ENCODE measurements around the gene USPL1. TPM values are rescaled to one million over a fixed set of nuclear protein-coding genes. Genes with fewer than 3 reads are reported as not detected.

Gene USPL1
- total and polyA plus RNA-seq, 4 donors: 4.1 to 13.0 (median 8.2) TPM

GRCh38 chr13:30685987-30686386 lies 68.3 kb downstream of the USPL1 start:
- no peak for DNase-seq (ENCODE audit: low spot score)
- Histone ChIP-seq H3K36me3 (ENCODE audit: control insufficient read depth in 4 of 4, insufficient read depth in 3 of 4, low read depth in 1 of 4, low read length in 3 of 4) (no peaks in the 10 kb centered on the region), H3K4me3 (ENCODE audit: low read depth in 1 of 3, low read length in 3 of 3) (no peak overlapping the region), H3K27me3 (ENCODE audit: control insufficient read depth in 4 of 4, insufficient read depth in 4 of 4, low read length in 3 of 4) (no peaks in the 10 kb centered on the region), H3K9me3 (ENCODE audit: control insufficient read depth in 4 of 4, low read length in 3 of 4) (no peaks in the 10 kb centered on the region), H3K9ac (ENCODE audit: low read depth in 1 of 2, low read length in 2 of 2) (no peak overlapping the region), H3K27ac (ENCODE audit: low read depth in 1 of 2, low read length in 2 of 2) (no peak overlapping the region), H3K4me1 (ENCODE audit: control insufficient read depth in 4 of 4, insufficient read depth in 4 of 4, low read length in 3 of 4) (no peaks in the 10 kb centered on the region)
- no peak for TF ChIP-seq REST (IDR thresholded peaks at IDR 0.05)
- no peak for TF ChIP-seq FOXA1 (IDR thresholded peaks at IDR 0.05)
- no peak for TF ChIP-seq RXRA (IDR thresholded peaks at IDR 0.05)
- WGBS: 86% methylated on average over 2 of the region's 2 CpGs

GRCh38 chr13:30687601-30688000 lies 69.9 kb downstream of the USPL1 start:
- no peaks in the 10 kb centered on the region for H3K36me3 ChIP-seq (ENCODE audit: control insufficient read depth in 4 of 4, insufficient read depth in 3 of 4, low read depth in 1 of 4, low read length in 3 of 4)
- no peak for DNase-seq (ENCODE audit: low spot score)
- no peak overlapping the region for H3K27ac ChIP-seq (ENCODE audit: low read depth in 1 of 2, low read length in 2 of 2)
- 79% methylated on average over 3 of the region's 3 CpGs for WGBS
- no peaks in the 10 kb centered on the region for H3K27me3 ChIP-seq (ENCODE audit: control insufficient read depth in 4 of 4, insufficient read depth in 4 of 4, low read length in 3 of 4)
- no peak overlapping the region for H3K9ac ChIP-seq (ENCODE audit: low read depth in 1 of 2, low read length in 2 of 2)
- TF ChIP-seq HNF4G (IDR thresholded peaks at IDR 0.05): no peak
- H3K4me3 ChIP-seq (ENCODE audit: low read depth in 1 of 3, low read length in 3 of 3): no peak overlapping the region
- no peaks in the 10 kb centered on the region for H3K9me3 ChIP-seq (ENCODE audit: control insufficient read depth in 4 of 4, low read length in 3 of 4)
- no peaks in the 10 kb centered on the region for H3K4me1 ChIP-seq (ENCODE audit: control insufficient read depth in 4 of 4, insufficient read depth in 4 of 4, low read length in 3 of 4)

GRCh38 chr13:30689752-30690151 lies 72.0 kb downstream of the USPL1 start:
- no peaks in the 10 kb centered on the region for H3K4me1 ChIP-seq (ENCODE audit: control insufficient read depth in 4 of 4, insufficient read depth in 4 of 4, low read length in 3 of 4)
- no peak overlapping the region for H3K4me3 ChIP-seq (ENCODE audit: low read depth in 1 of 3, low read length in 3 of 3)
- no peaks in the 10 kb centered on the region for H3K36me3 ChIP-seq (ENCODE audit: control insufficient read depth in 4 of 4, insufficient read depth in 3 of 4, low read depth in 1 of 4, low read length in 3 of 4)
- H3K27ac ChIP-seq (ENCODE audit: low read depth in 1 of 2, low read length in 2 of 2): no peak overlapping the region
- H3K9ac ChIP-seq (ENCODE audit: low read depth in 1 of 2, low read length in 2 of 2): no peak overlapping the region
- 93% methylated on average over 14 of the region's 14 CpGs for WGBS
- no peak for TF ChIP-seq RAD21 (IDR thresholded peaks at IDR 0.05)
- TF ChIP-seq RXRA (IDR thresholded peaks at IDR 0.05): no peak
- TF ChIP-seq SP1 (IDR thresholded peaks at IDR 0.05): no peak
- TF ChIP-seq MAX (IDR thresholded peaks at IDR 0.05): no peak
- no peak for TF ChIP-seq ZBTB33 (IDR thresholded peaks at IDR 0.05)
- no peak for TF ChIP-seq FOXA2 (IDR thresholded peaks at IDR 0.05)
- no peak for TF ChIP-seq HNF4G (IDR thresholded peaks at IDR 0.05)
- no peak for TF ChIP-seq ATF3 (IDR thresholded peaks at IDR 0.05)
- TF ChIP-seq EGR1 (IDR thresholded peaks at IDR 0.05; ENCODE audit: low read depth in 2 of 2): no peak
- no peak for TF ChIP-seq REST (IDR thresholded peaks at IDR 0.05)
- no peak for TF ChIP-seq GABPA (IDR thresholded peaks at IDR 0.05 in 1 of 2, conservative IDR thresholded peaks at IDR 0.05 in 1 of 2)
- TF ChIP-seq CTCF (IDR thresholded peaks at IDR 0.05; ENCODE audit: low read depth, low read length, missing input control): no peak
- DNase-seq (ENCODE audit: low spot score): no peak
- no peaks in the 10 kb centered on the region for H3K27me3 ChIP-seq (ENCODE audit: control insufficient read depth in 4 of 4, insufficient read depth in 4 of 4, low read length in 3 of 4)
- H3K9me3 ChIP-seq (ENCODE audit: control insufficient read depth in 4 of 4, low read length in 3 of 4): no peaks in the 10 kb centered on the region

Data from liver (tissue), 9 donors.